Trophoblast cell (in vitro differentiated cells and primary cell): ENCODE results near the gene CFAP97D1.
A peak's percentile ranks its signal among the peaks of the same experiment; 100 is the strongest.

ENCODE experiments used
- DNase-seq, 2 donors: peaks; one replicate each; pipeline ENCODE4 v3.0.0-alpha.2; 2016
- H2AFZ ChIP-seq: 2 replicates; pipeline ENCODE4 v1.6.1; 2013; ENCODE audit warnings: low read length, moderate library complexity, mild to moderate bottlenecking; ENCODE audit not compliant: insufficient read depth, poor library complexity
- H2AK5ac ChIP-seq: 2 replicates; pipeline ENCODE4 v1.6.1; 2013; ENCODE audit warnings: mild to moderate bottlenecking, low read length
- H2BK120ac ChIP-seq: 2 replicates; pipeline ENCODE4 v1.6.1; 2013; ENCODE audit warnings: low read length, mild to moderate bottlenecking, moderate library complexity; ENCODE audit not compliant: insufficient read depth, poor library complexity
- H2BK12ac ChIP-seq: 2 replicates; pipeline ENCODE4 v1.6.1; 2013; ENCODE audit warnings: mild to moderate bottlenecking, low read length, moderate library complexity
- H2BK5ac ChIP-seq: 2 replicates; pipeline ENCODE4 v1.6.1; 2013; ENCODE audit warnings: low read length, low read depth, moderate library complexity, mild to moderate bottlenecking; ENCODE audit not compliant: poor library complexity
- H3K14ac ChIP-seq: 2 replicates; pipeline ENCODE4 v1.6.1; 2013; ENCODE audit warnings: mild to moderate bottlenecking, low read length
- H3K18ac ChIP-seq: 2 replicates; pipeline ENCODE4 v1.6.1; 2013; ENCODE audit warnings: mild to moderate bottlenecking, low read length
- H3K23ac ChIP-seq: 2 replicates; pipeline ENCODE4 v1.6.1; 2013; ENCODE audit warnings: low read length
- H3K27ac ChIP-seq: 2 replicates; pipeline ENCODE4 v1.5.1; 2013; ENCODE audit warnings: low read depth, mild to moderate bottlenecking, inconsistent platforms, low read length, moderate library complexity
- H3K27me3 ChIP-seq: 2 replicates; pipeline ENCODE4 v1.6.1; 2013; ENCODE audit warnings: inconsistent platforms, mild to moderate bottlenecking, low read length, moderate library complexity; ENCODE audit not compliant: insufficient read depth
- H3K36me3 ChIP-seq, 2 experiments: 1 replicate in 1 of 2; 2 replicates in 1 of 2; pipeline ENCODE4 v1.6.1; 2013; ENCODE audit warnings: low read length in 2 of 2, mild to moderate bottlenecking in 2 of 2, moderate library complexity in 1 of 2; ENCODE audit not compliant: insufficient read depth in 2 of 2, control insufficient read depth in 1 of 2
- H3K4ac ChIP-seq: 2 replicates; pipeline ENCODE4 v1.6.1; 2013; ENCODE audit warnings: low read depth, mild to moderate bottlenecking, low read length, moderate library complexity
- H3K4me1 ChIP-seq, 2 experiments: 1 replicate in 1 of 2; 2 replicates in 1 of 2; pipeline ENCODE4 v1.6.1; 2013; ENCODE audit warnings: low read length in 2 of 2, mild to moderate bottlenecking in 2 of 2, moderate library complexity in 1 of 2; ENCODE audit not compliant: insufficient read depth in 2 of 2, control insufficient read depth in 1 of 2
- H3K4me2 ChIP-seq: 2 replicates; pipeline ENCODE4 v1.6.1; 2013; ENCODE audit warnings: inconsistent platforms, mild to moderate bottlenecking, low read length, moderate library complexity
- H3K4me3 ChIP-seq: 2 replicates; pipeline ENCODE4 v1.5.1; 2013; ENCODE audit warnings: mild to moderate bottlenecking, low read depth, low read length, inconsistent platforms
- H3K79me1 ChIP-seq: one replicate; pipeline ENCODE4 v1.6.1; 2013; ENCODE audit warnings: low read length
- H3K79me2 ChIP-seq: 2 replicates; pipeline ENCODE4 v1.6.1; 2013; ENCODE audit warnings: low read length, mild to moderate bottlenecking; ENCODE audit not compliant: control insufficient read depth, insufficient read depth, poor library complexity
- H3K9ac ChIP-seq: 2 replicates; pipeline ENCODE4 v1.6.1; 2013; ENCODE audit warnings: mild to moderate bottlenecking, low read length
- H3K9me3 ChIP-seq: 2 replicates; pipeline ENCODE4 v1.6.1; 2013; ENCODE audit warnings: low read depth, mild to moderate bottlenecking, control low read depth, inconsistent platforms, low read length; ENCODE audit not compliant: insufficient read depth
- H4K12ac ChIP-seq: 2 replicates; pipeline ENCODE4 v1.6.1; 2013; ENCODE audit warnings: low read depth, mild to moderate bottlenecking, low read length, moderate library complexity
- H4K8ac ChIP-seq: 2 replicates; pipeline ENCODE4 v1.6.1; 2013; ENCODE audit warnings: low read depth, mild to moderate bottlenecking, low read length, moderate library complexity
- H4K91ac ChIP-seq: one replicate; pipeline ENCODE4 v1.6.1; 2013; ENCODE audit warnings: low read depth, mild to moderate bottlenecking, low read length, moderate library complexity
- WGBS: extraction: QIAGEN DNeasy Blood & Tissue Kit; methylation state at CpG from one replicate; pipeline ENCODE4 v1.1.7; 2013; ENCODE audit warnings: missing lambda C conversion rate; ENCODE audit not compliant: insufficient read length, insufficient coverage; ENCODE audit errors: extremely low coverage; 5-methylcytosine and 5-hydroxymethylcytosine counted together

CFAP97D1 gene

GRCh38 chr17:43758497-43759174, 21.6 kb upstream of the CFAP97D1 start, which contains the start of gene SOST:
Gene SOST (minus strand): TSS chr17:43758791. CDS start chr17:43758741, 50 bp downstream.
- no peak for DNase-seq
- H3K79me1 ChIP-seq: no peaks in the 10 kb centered on the region
- H3K36me3 ChIP-seq: no peaks in the 10 kb centered on the region
- no CpG with 5 or more reads among the region's 24 CpGs for WGBS
- no peak within 1 kb of the TSS for H3K18ac ChIP-seq
- H3K14ac ChIP-seq: no peak within 1 kb of the TSS
- H4K12ac ChIP-seq: no peak within 1 kb of the TSS
- H2BK12ac ChIP-seq: no peak within 1 kb of the TSS
- H3K23ac ChIP-seq: no peak within 1 kb of the TSS
- no peak within 1 kb of the TSS for H3K4me2 ChIP-seq
- no peak within 1 kb of the TSS for H3K9ac ChIP-seq
- no peak within 1 kb of the TSS for H3K4ac ChIP-seq
- peak within 1 kb of the TSS; percentile 66 for H2AK5ac ChIP-seq
- H3K4me1 ChIP-seq: peaks cover 6 to 8% of the 10 kb centered on the region in 2 experiments
- no peak within 1 kb of the TSS for H2AFZ ChIP-seq
- no peak within 1 kb of the TSS for H4K91ac ChIP-seq
- H3K4me3 ChIP-seq: no peak within 1 kb of the TSS
- no peaks in the 10 kb centered on the region for H3K9me3 ChIP-seq
- no peak within 1 kb of the TSS for H4K8ac ChIP-seq
- H2BK5ac ChIP-seq: no peak within 1 kb of the TSS
- no peaks in the 10 kb centered on the region for H3K79me2 ChIP-seq
- H3K27me3 ChIP-seq: peaks cover 21% of the 10 kb centered on the region
- H2BK120ac ChIP-seq: no peak within 1 kb of the TSS
- H3K27ac ChIP-seq: no peak within 1 kb of the TSS

DNA sequence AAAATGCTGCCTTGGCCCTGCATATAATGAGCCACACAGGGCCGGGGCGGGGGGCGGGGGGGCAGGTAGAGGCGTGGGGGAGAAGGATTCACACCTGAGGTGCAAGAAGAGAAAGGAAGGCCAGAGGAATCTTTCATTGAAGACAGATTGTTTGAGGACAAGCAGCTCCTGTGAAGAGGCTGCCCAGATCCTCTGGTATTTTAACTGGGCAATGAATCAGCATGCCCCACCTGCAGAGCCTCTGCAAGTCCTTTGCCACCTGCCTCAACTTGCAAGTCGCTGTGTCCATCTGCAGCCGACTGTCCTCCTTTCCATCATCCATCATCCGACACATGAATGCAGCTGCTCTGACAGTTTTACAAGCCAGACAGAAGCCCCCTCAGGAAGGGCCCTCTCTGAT, 20.4 kb upstream of the CFAP97D1 start:
- H2BK5ac ChIP-seq: no peak overlapping the region
- H3K4me1 ChIP-seq: peaks cover 6 to 8% of the 10 kb centered on the region in 2 experiments
- H3K27me3 ChIP-seq: peaks cover 17% of the 10 kb centered on the region
- no peak overlapping the region for H4K12ac ChIP-seq
- H3K23ac ChIP-seq: no peak overlapping the region
- DNase-seq: no peak
- H4K8ac ChIP-seq: no peak overlapping the region
- H3K18ac ChIP-seq: no peak overlapping the region
- no peak overlapping the region for H2BK12ac ChIP-seq
- no peaks in the 10 kb centered on the region for H3K79me1 ChIP-seq
- no peaks in the 10 kb centered on the region for H3K79me2 ChIP-seq
- H3K9me3 ChIP-seq: no peaks in the 10 kb centered on the region
- H2AK5ac ChIP-seq: no peak overlapping the region
- H3K14ac ChIP-seq: no peak overlapping the region
- H2BK120ac ChIP-seq: no peak overlapping the region
- no peak overlapping the region for H3K27ac ChIP-seq
- no peak overlapping the region for H3K4ac ChIP-seq
- no peak overlapping the region for H2AFZ ChIP-seq
- H3K4me2 ChIP-seq: no peak overlapping the region
- no peak overlapping the region for H3K9ac ChIP-seq
- H3K36me3 ChIP-seq: no peaks in the 10 kb centered on the region
- H4K91ac ChIP-seq: no peak overlapping the region
- WGBS: no CpG with 5 or more reads among the region's 7 CpGs
- H3K4me3 ChIP-seq: no peak overlapping the region

DNA sequence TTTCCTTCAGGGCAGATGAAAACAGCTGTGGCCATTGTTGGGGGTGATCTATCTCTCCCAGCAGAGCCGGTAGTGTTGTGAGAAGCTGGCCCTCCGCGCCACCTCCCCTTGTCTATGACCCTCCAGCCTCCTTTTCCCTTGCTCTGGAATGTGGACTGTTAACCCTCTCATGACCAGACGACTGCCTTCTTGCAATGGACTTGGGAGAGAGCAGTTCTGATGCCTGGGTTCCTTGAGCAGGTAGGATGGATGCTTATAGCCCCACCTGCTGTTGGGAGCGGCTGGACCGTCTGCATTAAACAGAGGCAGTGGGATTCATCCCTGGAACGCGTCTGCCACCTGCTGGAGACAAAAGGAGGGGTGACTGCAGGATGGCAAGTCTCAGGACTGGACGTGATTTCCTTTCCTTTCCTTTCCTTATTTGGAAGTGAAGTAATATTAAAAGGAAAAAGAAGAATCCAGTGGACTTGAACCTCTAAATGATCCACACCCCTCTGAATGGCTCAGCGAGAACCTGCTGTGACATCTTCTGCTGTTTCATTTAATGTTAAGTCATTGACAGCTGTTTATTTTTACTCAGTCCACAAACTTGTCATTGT, 19.9 kb upstream of the CFAP97D1 start:
- H4K8ac ChIP-seq: no peak overlapping the region
- no CpG with 5 or more reads among the region's 10 CpGs for WGBS
- H3K18ac ChIP-seq: no peak overlapping the region
- no peak overlapping the region for H2BK12ac ChIP-seq
- peak; percentile 84 to 97 for DNase-seq
- peaks cover 13% of the 10 kb centered on the region for H3K27me3 ChIP-seq
- no peak overlapping the region for H2BK120ac ChIP-seq
- H3K9me3 ChIP-seq: no peaks in the 10 kb centered on the region
- H4K91ac ChIP-seq: no peak overlapping the region
- no peaks in the 10 kb centered on the region for H3K36me3 ChIP-seq
- no peak overlapping the region for H2BK5ac ChIP-seq
- no peak overlapping the region for H2AFZ ChIP-seq
- no peak overlapping the region for H3K4me2 ChIP-seq
- no peak overlapping the region for H2AK5ac ChIP-seq
- H3K4me1 ChIP-seq: peaks cover 3 to 4% of the 10 kb centered on the region in 2 experiments
- H3K4me3 ChIP-seq: no peak overlapping the region
- no peak overlapping the region for H3K23ac ChIP-seq
- no peak overlapping the region for H3K4ac ChIP-seq
- no peak overlapping the region for H3K14ac ChIP-seq
- no peak overlapping the region for H3K27ac ChIP-seq
- no peaks in the 10 kb centered on the region for H3K79me1 ChIP-seq
- no peak overlapping the region for H4K12ac ChIP-seq
- H3K79me2 ChIP-seq: no peaks in the 10 kb centered on the region
- no peak overlapping the region for H3K9ac ChIP-seq

GRCh38 chr17:43766413-43767052, 13.7 kb upstream of the CFAP97D1 start:
- H3K4me1 ChIP-seq: no peaks in the 10 kb centered on the region
- H2AFZ ChIP-seq: no peak overlapping the region
- WGBS: no CpG with 5 or more reads among the region's 7 CpGs
- H3K14ac ChIP-seq: no peak overlapping the region
- H3K36me3 ChIP-seq: peaks cover 32 to 37% of the 10 kb centered on the region in 2 experiments
- H3K23ac ChIP-seq: no peak overlapping the region
- no peak overlapping the region for H3K9ac ChIP-seq
- no peak overlapping the region for H4K12ac ChIP-seq
- H2BK12ac ChIP-seq: no peak overlapping the region
- no peaks in the 10 kb centered on the region for H3K27me3 ChIP-seq
- no peak overlapping the region for H3K4me2 ChIP-seq
- H3K79me2 ChIP-seq: no peaks in the 10 kb centered on the region
- no peak overlapping the region for H4K91ac ChIP-seq
- no peak overlapping the region for H4K8ac ChIP-seq
- no peak overlapping the region for H2AK5ac ChIP-seq
- no peak overlapping the region for H2BK120ac ChIP-seq
- DNase-seq: peak; percentile 38 to 69
- H3K4ac ChIP-seq: no peak overlapping the region
- H3K18ac ChIP-seq: no peak overlapping the region
- H3K79me1 ChIP-seq: no peaks in the 10 kb centered on the region
- peaks cover 1% of the 10 kb centered on the region for H3K9me3 ChIP-seq
- H3K27ac ChIP-seq: no peak overlapping the region
- no peak overlapping the region for H2BK5ac ChIP-seq
- no peak overlapping the region for H3K4me3 ChIP-seq
